ENCODE measurements around the gene ZBTB7C. TPM values are rescaled to one million over a fixed set of nuclear protein-coding genes. Genes with fewer than 3 reads are reported as not detected.

The ZBTB7C gene
- total RNA-seq, 1 experiment from 2014 or later = 0.32 TPM

GRCh38 chr18:48159816-48160215 is 249.4 kb downstream of the ZBTB7C start:
- Histone ChIP-seq H3K36me3 (ENCODE audit: insufficient read depth, low read length, poor library complexity, severe bottlenecking) (no peaks in the 10 kb centered on the region), H3K9me3 (ENCODE audit: low read depth, low read length, poor library complexity, severe bottlenecking) (no peaks in the 10 kb centered on the region), H3K27me3 (replicated peaks; ENCODE audit: insufficient read depth, low read depth, low read length, poor library complexity) (no peaks in the 10 kb centered on the region), H3K4me1 (ENCODE audit: insufficient read depth, low read length, poor library complexity, severe bottlenecking) (peaks cover 5% of the 10 kb centered on the region), H3K4me3 (ENCODE audit: low read depth, low read length, poor library complexity, severe bottlenecking) (no peak overlapping the region), H3K27ac (ENCODE audit: low read depth, low read length, poor library complexity, severe bottlenecking) (no peak overlapping the region)
- TF ChIP-seq CTCF (conservative IDR thresholded peaks at IDR 0.05; ENCODE audit: low read depth, low read length) = no peak
- no peak for TF ChIP-seq EZH2 (IDR thresholded peaks at IDR 0.05; ENCODE audit: borderline replicate concordance, low read depth, low read length, poor library complexity, severe bottlenecking)
- CTCF ChIA-PET = no interaction called here
- POLR2A ChIA-PET (ENCODE audit: low non-redundant PET) = no interaction called here
- DNase-seq (ENCODE audit: low spot score) = no peak
- intact Hi-C loops (cut with micrococcal nuclease; ENCODE audit: unreplicated experiment) = no loop called here
- no TSS peak for BruUV-seq (replicated peaks)

- Histone ChIP-seq H3K4me1 (ENCODE audit: insufficient read depth, low read length, poor library complexity, severe bottlenecking) (peaks cover 5% of the 10 kb centered on the region), H3K27me3 (replicated peaks; ENCODE audit: insufficient read depth, low read depth, low read length, poor library complexity) (no peaks in the 10 kb centered on the region), H3K4me3 (ENCODE audit: low read depth, low read length, poor library complexity, severe bottlenecking) (no peak overlapping the region), H3K27ac (ENCODE audit: low read depth, low read length, poor library complexity, severe bottlenecking) (no peak overlapping the region), H3K36me3 (ENCODE audit: insufficient read depth, low read length, poor library complexity, severe bottlenecking) (no peaks in the 10 kb centered on the region), H3K9me3 (ENCODE audit: low read depth, low read length, poor library complexity, severe bottlenecking) (no peaks in the 10 kb centered on the region)
- no peak for DNase-seq (ENCODE audit: low spot score)
- no TSS peak for BruUV-seq (replicated peaks)
- intact Hi-C loops (cut with micrococcal nuclease; ENCODE audit: unreplicated experiment) = no loop called here
- POLR2A ChIA-PET (ENCODE audit: low non-redundant PET) = no interaction called here
- CTCF ChIA-PET = no interaction called here
- TF ChIP-seq CTCF (conservative IDR thresholded peaks at IDR 0.05; ENCODE audit: low read depth, low read length) = no peak
- no peak for TF ChIP-seq EZH2 (IDR thresholded peaks at IDR 0.05; ENCODE audit: borderline replicate concordance, low read depth, low read length, poor library complexity, severe bottlenecking)
Observed at GRCh38 chr18:48158721-48159120, 250.5 kb downstream of the ZBTB7C start.

GRCh38 chr18:48157956-48158355 is 251.2 kb downstream of the ZBTB7C start:
- Histone ChIP-seq H3K36me3 (ENCODE audit: insufficient read depth, low read length, poor library complexity, severe bottlenecking) (no peaks in the 10 kb centered on the region), H3K4me3 (ENCODE audit: low read depth, low read length, poor library complexity, severe bottlenecking) (no peak overlapping the region), H3K4me1 (ENCODE audit: insufficient read depth, low read length, poor library complexity, severe bottlenecking) (peaks cover 5% of the 10 kb centered on the region), H3K9me3 (ENCODE audit: low read depth, low read length, poor library complexity, severe bottlenecking) (no peaks in the 10 kb centered on the region), H3K27ac (ENCODE audit: low read depth, low read length, poor library complexity, severe bottlenecking) (no peak overlapping the region), H3K27me3 (replicated peaks; ENCODE audit: insufficient read depth, low read depth, low read length, poor library complexity) (no peaks in the 10 kb centered on the region)
- ChIA-PET POLR2A (ENCODE audit: low non-redundant PET) (no interaction called here), CTCF (no interaction called here)
- intact Hi-C loops (cut with micrococcal nuclease; ENCODE audit: unreplicated experiment) = no loop called here
- BruUV-seq (replicated peaks) = no TSS peak
- DNase-seq (ENCODE audit: low spot score) = no peak
- TF ChIP-seq CTCF (conservative IDR thresholded peaks at IDR 0.05; ENCODE audit: low read depth, low read length) (no peak), EZH2 (IDR thresholded peaks at IDR 0.05; ENCODE audit: borderline replicate concordance, low read depth, low read length, poor library complexity, severe bottlenecking) (no peak)
